ENCODE measurements around the gene SPHK1.

Gene SPHK1

DNA sequence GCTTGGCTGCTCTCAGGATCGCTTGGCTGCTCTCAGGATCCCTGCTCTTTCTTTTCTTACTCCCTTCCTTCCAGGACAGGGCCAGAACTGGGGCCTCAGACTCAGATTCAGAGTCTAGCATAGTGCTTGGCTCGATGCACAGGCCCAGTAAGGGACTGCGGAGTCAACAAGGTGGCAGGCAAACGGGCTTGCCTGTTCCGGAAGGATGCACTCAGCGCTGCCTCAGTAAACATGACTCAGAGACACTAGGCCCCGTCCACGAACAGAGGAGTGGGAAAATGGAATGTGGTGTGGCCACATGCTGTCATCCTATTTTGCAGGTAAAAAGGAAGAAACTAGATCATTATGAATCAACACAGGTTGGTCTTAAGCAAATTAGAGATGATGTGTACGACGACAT lies 9.8 kb downstream of the SPHK1 start:
- Histone ChIP-seq H3K4me1 (ENCODE audit: control insufficient read depth in 1 of 2, insufficient read depth in 1 of 2, low read depth in 1 of 2, low read length in 1 of 2) (no peaks in the 10 kb centered on the region), H3K36me3 (peaks cover 71% of the 10 kb centered on the region), H3K9me3 (no peaks in the 10 kb centered on the region), H3K4me3 (ENCODE audit: low read depth in 1 of 2, low read length in 1 of 2) (no peak overlapping the region), H3K27me3 (no peaks in the 10 kb centered on the region), H3K27ac (no peak overlapping the region)
- TF ChIP-seq, protein P1, sequence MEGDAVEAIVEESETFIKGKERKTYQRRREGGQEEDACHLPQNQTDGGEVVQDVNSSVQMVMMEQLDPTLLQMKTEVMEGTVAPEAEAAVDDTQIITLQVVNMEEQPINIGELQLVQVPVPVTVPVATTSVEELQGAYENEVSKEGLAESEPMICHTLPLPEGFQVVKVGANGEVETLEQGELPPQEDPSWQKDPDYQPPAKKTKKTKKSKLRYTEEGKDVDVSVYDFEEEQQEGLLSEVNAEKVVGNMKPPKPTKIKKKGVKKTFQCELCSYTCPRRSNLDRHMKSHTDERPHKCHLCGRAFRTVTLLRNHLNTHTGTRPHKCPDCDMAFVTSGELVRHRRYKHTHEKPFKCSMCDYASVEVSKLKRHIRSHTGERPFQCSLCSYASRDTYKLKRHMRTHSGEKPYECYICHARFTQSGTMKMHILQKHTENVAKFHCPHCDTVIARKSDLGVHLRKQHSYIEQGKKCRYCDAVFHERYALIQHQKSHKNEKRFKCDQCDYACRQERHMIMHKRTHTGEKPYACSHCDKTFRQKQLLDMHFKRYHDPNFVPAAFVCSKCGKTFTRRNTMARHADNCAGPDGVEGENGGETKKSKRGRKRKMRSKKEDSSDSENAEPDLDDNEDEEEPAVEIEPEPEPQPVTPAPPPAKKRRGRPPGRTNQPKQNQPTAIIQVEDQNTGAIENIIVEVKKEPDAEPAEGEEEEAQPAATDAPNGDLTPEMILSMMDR (IDR thresholded peaks at IDR 0.05) = no peak

DNA sequence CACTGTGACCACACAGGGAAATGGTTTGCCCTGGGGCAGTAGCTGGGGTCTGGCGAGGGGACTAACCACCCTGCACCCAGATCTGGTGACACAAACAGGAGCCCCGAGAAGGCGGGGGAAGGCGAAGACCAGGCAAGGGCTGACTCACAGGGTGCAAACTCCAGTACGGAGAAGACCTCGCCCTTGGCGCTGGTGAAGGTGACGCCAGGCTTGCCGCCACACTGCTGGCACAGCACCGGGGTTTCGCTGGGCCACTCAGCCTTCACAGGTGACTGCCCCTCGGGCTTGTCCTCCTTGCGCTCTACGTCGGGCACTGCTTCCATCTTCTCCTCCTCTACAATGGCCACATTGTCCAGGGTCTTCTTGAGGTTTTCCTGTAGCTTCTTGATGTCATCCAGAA lies 11.6 kb downstream of the SPHK1 start:
- Histone ChIP-seq H3K9me3 (no peaks in the 10 kb centered on the region), H3K4me3 (ENCODE audit: low read depth in 1 of 2, low read length in 1 of 2) (no peak overlapping the region), H3K36me3 (peaks cover 77% of the 10 kb centered on the region), H3K27me3 (no peaks in the 10 kb centered on the region), H3K27ac (no peak overlapping the region), H3K4me1 (ENCODE audit: control insufficient read depth in 1 of 2, insufficient read depth in 1 of 2, low read depth in 1 of 2, low read length in 1 of 2) (no peaks in the 10 kb centered on the region)
- TF ChIP-seq, protein P1 (IDR thresholded peaks at IDR 0.05) = no peak

- Histone ChIP-seq H3K4me3 (ENCODE audit: low read depth in 1 of 2, low read length in 1 of 2) (no peak overlapping the region), H3K4me1 (ENCODE audit: control insufficient read depth in 1 of 2, insufficient read depth in 1 of 2, low read depth in 1 of 2, low read length in 1 of 2) (no peaks in the 10 kb centered on the region), H3K27ac (no peak overlapping the region), H3K36me3 (peaks cover 77% of the 10 kb centered on the region), H3K27me3 (no peaks in the 10 kb centered on the region), H3K9me3 (no peaks in the 10 kb centered on the region)
- TF ChIP-seq, protein P1 (IDR thresholded peaks at IDR 0.05) = no peak
Measured at GRCh38 chr17:76397184-76397583, 12.8 kb downstream of the SPHK1 start.

DNA sequence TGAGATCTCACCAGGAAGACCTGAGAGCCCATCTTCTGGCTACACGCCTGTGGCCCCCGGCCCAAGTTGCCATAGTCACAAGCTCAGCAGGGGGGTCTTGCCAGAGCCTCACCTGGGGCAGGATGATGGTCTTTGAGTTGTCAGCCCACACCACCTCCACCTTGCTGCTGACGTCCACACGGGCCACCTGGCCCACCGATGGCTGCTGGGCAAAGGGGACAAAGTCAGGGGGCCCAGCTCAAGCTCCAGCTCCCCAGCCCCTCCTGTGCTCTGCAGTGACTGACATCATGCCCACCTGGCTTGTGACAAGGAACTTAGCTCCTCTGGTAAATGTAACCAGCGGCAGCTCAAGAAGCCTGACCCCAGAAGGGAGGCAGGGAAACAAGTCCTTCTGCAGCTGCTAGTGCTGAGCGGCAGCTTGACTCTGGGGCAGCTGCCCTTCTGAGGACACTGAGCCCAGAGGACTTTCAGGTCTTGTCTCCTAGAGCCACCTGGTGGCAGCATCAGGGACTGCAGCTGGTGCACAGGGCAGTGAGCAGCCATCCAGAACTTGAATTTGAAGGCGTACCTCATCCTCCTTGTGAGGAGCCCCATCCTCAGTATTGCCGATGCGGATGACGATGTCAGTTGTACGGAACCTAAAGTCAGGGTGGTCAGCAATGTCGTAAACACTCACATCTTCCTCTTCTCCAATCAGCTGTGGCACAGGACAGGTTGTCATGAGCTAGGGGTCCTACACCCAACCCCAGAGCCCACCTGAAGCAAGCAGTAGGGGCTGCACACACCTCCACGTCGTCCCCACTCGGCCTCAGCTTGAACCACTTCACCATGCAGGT lies 13.5 kb downstream of the SPHK1 start:
- Histone ChIP-seq H3K4me1 (ENCODE audit: control insufficient read depth in 1 of 2, insufficient read depth in 1 of 2, low read depth in 1 of 2, low read length in 1 of 2) (no peaks in the 10 kb centered on the region), H3K27ac (no peak overlapping the region), H3K36me3 (peaks cover 79% of the 10 kb centered on the region), H3K9me3 (no peaks in the 10 kb centered on the region), H3K27me3 (no peaks in the 10 kb centered on the region), H3K4me3 (ENCODE audit: low read depth in 1 of 2, low read length in 1 of 2) (no peak overlapping the region)
- TF ChIP-seq, protein P1 (IDR thresholded peaks at IDR 0.05) = peak; percentile 97

- no peaks in the 10 kb centered on the region for H3K4me1 ChIP-seq (ENCODE audit: control insufficient read depth in 1 of 2, insufficient read depth in 1 of 2, low read depth in 1 of 2, low read length in 1 of 2)
- no peak overlapping the region for H3K27ac ChIP-seq
- H3K9me3 ChIP-seq = no peaks in the 10 kb centered on the region
- TF ChIP-seq, protein P1 (IDR thresholded peaks at IDR 0.05) = no peak
- no peak overlapping the region for H3K4me3 ChIP-seq (ENCODE audit: low read depth in 1 of 2, low read length in 1 of 2)
- no peaks in the 10 kb centered on the region for H3K27me3 ChIP-seq
- H3K36me3 ChIP-seq = peaks cover 79% of the 10 kb centered on the region
Measured at GRCh38 chr17:76398523-76399174, 14.2 kb downstream of the SPHK1 start.
